ENCODE results near the gene NR2C2.

The NR2C2 gene

DNA sequence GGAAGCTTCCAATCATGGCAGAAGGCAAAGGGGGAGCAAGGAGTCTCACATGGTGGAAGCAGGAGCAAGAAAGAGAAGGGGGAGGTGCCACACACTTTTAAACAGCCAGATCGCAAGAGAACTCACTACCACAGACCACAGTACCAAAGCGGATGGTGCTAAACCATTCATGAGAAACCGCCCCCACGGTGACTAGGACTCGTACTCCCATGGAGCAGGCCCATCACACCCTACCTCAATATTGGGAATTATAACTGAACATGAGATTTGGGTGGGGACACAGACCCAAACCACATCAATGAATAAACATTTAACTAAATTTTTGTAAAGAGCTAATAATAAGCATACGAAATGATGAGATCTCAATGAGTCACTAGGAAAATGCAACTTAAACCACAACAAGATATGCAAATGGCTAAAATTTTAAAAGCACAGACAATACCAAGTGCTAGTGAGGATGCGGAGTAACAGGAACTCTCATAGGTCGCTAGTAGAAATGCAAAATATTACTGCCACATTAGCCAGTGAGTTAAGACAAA, 107.7 kb downstream of the NR2C2 start:
- no peak for DNase-seq (ENCODE audit: insufficient read length, low spot score)
- peak; percentile 80 for FAIRE-seq

DNA sequence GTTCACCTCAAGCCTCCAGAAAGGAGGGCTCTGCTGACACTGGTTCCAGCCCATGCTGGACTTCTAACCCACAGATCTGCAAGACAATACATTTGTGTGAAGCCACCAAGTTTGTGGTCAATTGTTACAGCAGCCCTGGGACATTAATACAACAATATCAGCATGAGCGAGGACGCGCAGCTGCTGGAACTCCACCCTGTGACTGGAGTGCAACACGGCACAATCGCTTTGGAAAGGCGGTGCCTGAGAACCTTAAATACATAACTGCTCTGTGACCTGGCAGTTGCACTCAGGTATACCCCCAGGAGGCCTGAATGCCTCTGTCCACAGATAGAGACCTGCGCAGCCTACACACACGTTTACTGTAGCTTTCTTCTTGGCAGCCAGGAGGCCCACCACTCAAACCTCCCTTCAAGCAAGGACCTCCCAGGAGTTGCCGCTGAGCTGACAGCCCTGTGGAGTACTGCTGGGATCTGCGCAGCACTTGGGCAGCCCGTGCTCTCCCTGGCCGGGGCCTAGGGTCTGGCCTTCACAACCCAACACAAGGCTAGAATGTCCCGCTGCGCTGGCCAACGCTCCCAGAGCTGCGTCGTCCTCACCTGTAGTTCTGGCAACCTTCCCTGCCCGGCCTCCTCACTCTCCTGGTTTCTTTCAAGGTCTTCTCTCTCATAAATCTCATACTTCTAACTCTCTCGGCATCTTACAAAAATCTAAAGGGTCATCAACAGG, 109.5 kb downstream of the NR2C2 start:
- DNase-seq (ENCODE audit: insufficient read length, low spot score) (no peak), FAIRE-seq (no peak)

DNA sequence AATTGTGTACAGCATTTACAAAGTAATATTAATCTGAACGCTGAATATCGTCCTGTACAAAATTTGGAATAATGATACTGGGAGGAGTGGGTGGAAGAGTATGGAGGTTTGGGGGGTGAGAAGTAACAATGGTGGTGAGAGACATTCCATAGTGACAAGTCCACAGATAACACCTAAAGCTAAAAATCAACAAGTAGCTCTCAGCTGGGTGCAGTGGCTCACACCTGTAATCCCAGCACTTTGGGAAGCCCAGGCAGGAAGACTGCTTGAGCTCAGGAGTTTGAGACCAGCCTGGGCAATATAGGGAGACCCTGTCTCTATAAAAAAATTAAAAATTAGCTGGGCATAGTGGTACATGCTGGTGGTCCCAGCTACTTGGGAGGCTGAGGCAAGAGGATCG, 112.6 kb downstream of the NR2C2 start:
- FAIRE-seq = no peak
- DNase-seq (ENCODE audit: insufficient read length, low spot score) = no peak

DNA sequence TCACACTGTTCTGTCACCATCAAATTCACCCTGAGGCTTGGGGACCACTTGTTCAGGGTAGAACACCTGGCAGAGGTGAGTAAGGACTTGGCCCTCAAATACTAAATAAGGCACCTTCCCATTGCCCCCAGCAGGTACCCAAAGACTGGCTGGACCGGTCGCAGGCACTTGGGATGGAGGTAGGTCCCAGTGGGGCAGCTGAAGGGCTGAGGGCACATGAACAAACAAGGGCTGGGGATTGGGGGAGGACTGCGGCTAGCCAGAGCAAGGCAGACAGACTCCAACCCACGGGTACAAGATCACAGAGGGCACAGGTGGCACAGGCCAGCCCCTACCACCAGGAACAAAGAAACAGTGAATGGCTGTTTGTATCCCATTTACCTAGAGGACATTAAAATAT, 115.9 kb downstream of the NR2C2 start:
- no peak for FAIRE-seq
- no peak for DNase-seq (ENCODE audit: insufficient read length, low spot score)

DNA sequence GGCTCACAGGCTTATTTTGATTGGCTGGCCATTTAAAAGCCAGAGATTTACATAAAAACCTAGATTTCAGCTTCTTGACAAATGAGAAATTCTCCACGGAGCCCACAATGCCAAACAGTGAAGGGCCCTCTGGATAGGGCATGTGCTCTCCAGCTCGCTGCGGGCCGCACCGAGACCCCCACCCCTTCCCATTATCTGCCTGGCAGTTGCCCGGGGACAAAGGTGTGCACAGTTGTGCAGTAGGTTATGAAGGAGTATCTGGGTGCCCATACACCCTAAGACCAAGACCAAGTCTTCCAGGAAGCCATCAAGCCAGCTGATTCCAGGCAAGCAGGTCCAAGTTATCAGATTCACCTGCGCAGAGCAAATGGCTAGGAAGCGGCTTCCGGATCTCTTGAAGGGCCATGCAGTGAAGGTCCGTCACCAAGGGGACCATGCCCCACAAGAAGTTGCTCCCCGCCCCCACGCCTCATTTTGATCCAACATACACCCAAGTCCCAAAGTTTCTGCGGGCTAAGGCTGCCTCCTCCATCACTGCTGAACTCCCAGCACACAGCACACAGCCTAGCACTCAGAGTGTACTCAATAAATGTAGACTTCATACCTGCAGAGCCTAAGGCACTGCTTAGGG, 116.4 kb downstream of the NR2C2 start:
- no peak for FAIRE-seq
- no peak for DNase-seq (ENCODE audit: insufficient read length, low spot score)

DNA sequence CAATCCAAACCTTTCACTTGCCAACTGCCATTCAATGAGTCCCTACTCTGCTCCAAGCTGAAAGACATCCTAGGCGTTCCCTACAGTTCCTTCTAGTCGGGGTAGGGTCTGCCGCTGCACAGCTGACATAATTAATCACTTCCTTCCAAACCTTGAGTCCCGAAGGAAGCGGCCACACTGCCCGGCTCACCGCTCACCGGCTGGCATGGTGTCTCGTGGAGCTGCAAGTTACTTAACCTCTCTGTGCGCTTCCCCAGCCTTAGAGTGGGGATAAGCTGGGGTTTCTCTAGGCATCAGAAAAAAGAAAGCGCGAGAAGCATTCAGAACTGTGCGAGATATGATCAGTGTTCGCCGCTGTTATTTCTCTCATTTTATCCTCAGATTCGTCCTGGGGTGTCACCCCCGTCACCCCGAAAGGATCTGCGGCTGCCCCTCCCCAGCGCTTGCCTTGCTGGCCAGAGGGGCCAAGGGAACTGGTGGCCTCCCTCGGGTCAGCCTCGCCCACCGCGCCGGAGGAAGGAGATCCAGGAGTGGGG, 117.0 kb downstream of the NR2C2 start:
- FAIRE-seq (no peak), DNase-seq (ENCODE audit: insufficient read length, low spot score) (peak; percentile 53)

DNA sequence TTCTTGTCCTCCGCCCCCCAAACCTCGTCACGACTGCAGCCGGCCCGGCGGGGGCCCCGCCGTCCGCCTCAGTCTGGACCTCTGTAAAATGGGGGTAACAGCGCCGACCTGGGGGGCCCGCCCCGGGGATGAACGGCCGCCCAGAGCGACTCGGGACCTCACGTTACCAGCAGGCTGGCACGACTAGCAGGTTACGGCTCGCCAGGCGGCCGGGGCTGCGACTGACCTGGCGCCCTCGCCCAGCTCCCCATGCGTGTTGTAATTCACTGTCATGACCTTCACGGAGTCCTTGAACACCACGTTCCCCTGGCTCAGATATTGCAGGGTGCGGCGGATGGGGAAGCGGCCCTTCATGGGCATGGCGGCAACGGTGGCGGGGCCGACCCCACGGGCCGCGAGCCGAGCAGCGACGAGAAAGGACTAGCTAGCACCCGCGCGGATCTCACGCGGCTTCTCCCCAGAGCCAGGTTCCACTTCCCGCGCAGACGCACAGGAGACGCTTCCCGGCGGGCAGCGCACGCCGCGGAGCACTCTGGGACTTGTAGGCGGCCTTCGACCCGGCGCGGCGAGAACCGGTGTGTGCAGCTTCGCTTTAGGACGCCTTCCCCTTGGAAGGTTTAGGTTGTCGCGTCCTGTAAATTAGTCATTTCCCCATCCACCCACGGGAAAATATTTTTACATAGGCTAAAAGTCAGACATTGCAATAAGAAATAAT, 117.6 kb downstream of the NR2C2 start, which contains the start of gene MRPS25:
TSS of gene MRPS25 (minus strand) at position 481 of the 715 bp plus-strand sequence. CDS start at position 360, 121 bp downstream.
- DNase-seq (ENCODE audit: insufficient read length, low spot score) = peak; percentile 96
- peak; percentile 91 for FAIRE-seq

DNA sequence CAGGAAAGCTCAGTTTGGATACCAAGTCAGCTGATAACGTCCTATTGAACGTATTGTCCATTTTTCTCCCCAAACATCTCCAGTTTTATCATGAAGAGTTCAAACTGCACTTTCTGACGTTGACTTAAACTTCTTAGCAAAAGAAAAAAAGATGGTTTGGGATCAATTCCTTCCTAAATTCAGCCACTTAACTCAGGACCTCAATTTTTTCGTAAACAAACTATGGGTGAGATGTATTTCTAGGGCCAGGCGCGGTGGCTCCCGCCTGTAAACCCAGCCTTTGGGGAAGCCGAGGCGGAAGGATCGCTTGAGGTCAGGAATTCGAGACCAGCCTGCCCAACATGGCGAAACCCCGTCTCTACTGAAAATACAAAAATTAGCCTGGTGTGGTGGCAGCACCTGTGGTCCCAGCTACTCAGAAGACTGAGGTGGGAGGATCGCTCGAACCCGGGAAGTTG, 118.2 kb downstream of the NR2C2 start:
- FAIRE-seq = no peak

DNA sequence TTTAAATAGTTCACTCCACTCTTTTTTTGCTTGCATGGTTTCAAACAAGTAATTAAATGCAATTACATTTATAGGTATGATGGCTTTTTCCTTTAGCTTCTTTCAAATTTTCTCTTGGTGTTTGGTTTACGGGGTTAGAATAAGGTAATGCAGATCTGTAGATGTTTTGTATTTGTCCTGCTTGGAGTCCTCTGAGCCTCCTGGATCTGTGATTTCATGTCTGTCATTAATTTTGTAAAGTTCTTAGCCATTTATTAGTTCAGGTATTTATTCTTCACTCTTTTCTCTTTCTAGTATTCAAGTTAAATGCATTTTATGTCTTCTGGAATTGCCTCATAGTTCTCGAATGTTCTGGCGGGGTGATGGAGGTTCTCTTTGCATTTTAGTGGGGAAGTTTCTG, 119.1 kb downstream of the NR2C2 start:
- FAIRE-seq (no peak), DNase-seq (ENCODE audit: insufficient read length, low spot score) (no peak)

More for the DNA sequence above, 118.2 kb downstream of the NR2C2 start:
- no peak for DNase-seq (ENCODE audit: insufficient read length, low spot score)

DNA sequence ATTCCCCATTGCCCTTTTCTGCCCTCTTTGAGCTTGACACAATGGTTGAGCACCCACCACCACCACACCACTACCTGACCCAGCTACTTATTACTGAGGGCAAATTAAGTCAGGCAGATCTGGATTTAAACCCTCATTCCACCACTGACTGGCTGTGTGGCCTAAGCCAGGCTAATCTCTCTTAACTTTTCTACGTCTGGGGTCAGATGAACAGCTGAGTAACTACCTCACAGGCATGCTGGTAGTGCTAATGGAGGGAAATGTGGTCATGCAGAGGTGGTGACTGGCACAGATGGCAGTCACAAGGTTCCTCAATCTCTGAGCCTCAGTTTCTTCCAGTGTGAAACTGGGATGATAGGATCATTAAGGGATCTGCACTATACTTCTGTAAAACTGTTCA, 122.1 kb downstream of the NR2C2 start:
- DNase-seq (ENCODE audit: insufficient read length, low spot score) = no peak
- FAIRE-seq = no peak

DNA sequence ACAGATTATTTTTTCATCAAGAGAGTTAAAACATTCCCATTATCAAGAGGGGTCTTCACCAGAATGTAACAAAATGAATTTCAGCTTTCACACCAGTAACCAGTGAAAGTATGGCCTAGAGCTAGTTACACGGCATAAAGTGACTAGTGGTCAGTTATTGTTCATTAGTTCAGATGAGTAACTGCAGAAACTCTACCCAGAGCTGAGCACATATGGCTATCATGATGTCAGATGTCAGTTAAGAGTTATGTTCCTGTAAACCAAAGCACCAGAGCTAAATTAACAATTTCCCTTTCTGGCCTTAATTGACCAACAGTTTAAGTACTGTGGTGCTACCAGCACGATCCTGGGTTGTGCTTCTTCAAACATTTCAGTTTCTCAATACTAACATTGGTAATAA, 124.3 kb downstream of the NR2C2 start:
- FAIRE-seq = no peak
- no peak for DNase-seq (ENCODE audit: insufficient read length, low spot score)

DNA sequence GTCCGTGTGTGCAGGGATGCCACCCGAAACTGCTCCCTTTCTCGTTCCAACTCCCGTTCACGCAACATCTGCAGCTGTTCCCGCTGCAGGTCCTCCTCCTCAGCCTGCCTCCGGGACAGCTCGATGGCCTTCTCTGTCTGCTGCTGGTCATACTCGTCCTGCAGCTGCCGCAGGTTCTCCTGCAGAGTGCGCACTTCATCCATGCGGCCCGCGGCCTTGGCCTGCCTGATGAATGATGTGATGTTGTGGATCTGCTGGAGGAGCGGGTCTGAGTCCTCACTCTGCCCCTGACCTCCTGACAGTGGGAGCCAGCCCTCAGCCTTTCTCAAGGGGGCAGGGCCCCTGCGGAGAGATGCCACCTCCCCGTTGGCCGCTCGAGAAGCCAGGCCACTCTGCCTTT, 127.1 kb downstream of the NR2C2 start:
- no peak for DNase-seq (ENCODE audit: insufficient read length, low spot score)
- FAIRE-seq = no peak

DNA sequence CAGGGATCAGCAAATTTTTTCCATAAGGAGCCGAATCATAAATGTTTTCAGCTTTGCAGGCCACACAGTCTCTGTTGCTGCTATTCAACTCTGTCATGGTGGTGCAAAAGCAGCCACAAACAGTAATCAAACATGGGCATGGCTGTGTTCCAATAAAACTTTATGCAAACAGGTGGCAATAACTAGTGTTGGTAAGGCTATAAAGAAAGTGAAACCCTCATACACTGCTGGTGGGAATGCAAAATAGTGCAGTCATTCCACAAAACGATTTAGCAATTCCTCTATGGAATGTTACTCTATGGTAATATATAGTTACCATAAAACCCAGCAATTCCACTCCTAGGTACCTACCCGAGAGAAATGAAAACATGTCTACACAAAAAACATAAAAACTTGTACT, 131.7 kb downstream of the NR2C2 start:
- FAIRE-seq = no peak

DNA sequence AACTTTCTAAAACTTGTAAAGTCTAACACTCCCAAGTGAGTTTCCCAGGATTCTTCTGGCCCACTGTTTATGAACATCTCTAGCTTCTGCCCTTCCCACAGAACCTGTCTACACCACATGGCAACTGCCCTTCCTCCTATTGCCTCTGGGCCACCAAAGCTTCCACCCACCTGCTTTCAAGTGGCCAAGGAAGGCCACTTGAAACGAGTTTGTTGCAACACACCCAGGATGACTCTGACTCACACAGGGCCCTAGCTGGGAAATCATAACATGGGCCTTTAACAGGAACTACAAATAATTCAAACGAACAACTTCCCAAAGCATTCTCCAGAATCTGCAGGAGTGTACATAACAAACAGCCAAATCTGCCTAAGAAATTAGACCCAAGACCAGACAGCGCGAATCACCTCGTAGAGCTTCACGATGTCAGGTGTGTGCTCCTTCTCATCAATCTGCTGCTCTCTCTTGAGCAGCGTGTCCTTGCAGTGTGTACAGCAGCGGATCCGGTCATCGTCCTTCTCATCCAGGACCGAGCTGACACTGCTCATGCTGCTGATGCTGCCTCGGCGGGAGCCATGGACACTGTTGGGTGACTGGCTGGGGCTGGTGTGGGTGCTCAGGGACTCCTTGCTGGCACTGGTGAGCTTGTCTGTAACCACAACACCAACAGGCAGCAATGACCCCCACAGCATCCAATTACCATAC, 134.7 kb downstream of the NR2C2 start:
- no peak for FAIRE-seq
- no peak for DNase-seq (ENCODE audit: insufficient read length, low spot score)

More for the DNA sequence above, 131.7 kb downstream of the NR2C2 start:
- no peak for DNase-seq (ENCODE audit: insufficient read length, low spot score)

DNA sequence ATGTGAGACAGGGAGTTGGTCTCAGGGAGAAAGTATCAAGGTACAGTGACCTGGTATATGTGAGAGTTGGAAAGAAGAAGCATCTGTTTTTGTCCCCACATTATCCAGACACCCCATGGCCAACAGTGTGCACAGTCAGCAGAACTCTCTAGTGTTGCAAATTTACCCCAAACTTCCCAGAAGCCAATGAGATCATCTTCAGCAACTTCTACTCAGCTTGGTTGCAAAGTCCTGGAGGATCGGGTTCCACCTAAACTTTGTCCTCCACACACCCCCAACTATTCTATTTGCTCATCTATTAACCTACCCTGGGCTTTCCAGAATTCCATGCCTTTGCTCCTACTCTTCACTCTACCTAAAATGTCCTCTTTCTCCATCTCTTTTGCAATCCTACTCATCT, 135.9 kb downstream of the NR2C2 start:
- FAIRE-seq = no peak
- DNase-seq (ENCODE audit: insufficient read length, low spot score) = no peak

DNA sequence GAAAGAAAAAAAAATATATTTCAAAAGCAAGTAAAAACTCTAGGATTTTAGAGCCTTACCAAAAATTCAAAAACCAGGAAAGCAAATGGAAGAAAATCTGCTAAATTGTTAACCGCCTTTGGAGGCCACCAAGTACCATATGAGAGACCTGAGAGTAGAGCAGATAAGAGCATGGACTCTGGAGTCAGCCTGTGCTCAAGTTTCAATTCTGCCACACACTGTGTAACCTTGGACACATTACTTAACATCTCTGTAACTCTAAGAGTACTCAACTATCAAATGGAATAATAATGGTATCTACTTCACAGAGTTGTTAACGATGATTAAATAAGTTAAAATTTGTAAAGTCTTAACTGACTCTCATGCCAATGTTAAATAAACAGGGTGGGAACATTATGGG, 138.9 kb downstream of the NR2C2 start:
- FAIRE-seq (no peak), DNase-seq (ENCODE audit: insufficient read length, low spot score) (no peak)

DNA sequence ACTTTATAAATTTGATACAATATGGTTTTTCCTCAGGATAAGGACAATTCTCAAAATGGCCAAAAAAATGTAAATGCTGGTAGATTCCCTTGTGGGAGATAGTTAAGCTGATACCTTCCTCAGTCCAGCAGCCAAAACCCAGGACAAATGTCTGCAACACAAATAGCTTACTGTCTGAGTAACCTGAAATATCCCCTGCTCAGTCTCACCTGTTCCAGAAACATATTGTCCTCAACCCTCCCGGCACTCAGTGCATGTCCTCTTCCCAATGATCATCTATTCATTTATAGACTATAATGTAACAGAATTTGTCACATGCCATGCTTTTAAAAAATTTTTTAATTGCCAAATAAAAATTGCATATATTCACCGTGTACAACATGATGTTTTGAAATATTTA, 139.3 kb downstream of the NR2C2 start:
- no peak for FAIRE-seq
- no peak for DNase-seq (ENCODE audit: insufficient read length, low spot score)

DNA sequence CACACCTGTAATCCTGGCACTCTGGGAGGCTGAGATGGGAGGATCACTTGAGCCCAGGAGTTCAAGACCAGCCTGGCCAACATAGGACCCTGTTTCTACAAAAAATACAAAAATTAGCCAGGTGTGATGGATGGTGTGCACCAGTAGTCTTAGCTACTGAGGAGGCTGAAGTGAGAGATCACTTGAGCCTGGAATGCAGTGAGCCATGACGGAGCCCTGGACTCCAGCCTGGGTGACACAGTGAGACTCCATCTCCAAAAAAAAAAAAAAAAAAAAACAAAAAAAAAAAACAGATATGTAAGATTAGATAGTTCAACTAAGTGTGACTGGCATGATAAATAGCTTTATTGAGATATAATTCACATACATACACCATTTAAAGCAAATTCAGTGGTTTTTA, 141.8 kb downstream of the NR2C2 start:
- DNase-seq (ENCODE audit: insufficient read length, low spot score) (no peak), FAIRE-seq (no peak)

DNA sequence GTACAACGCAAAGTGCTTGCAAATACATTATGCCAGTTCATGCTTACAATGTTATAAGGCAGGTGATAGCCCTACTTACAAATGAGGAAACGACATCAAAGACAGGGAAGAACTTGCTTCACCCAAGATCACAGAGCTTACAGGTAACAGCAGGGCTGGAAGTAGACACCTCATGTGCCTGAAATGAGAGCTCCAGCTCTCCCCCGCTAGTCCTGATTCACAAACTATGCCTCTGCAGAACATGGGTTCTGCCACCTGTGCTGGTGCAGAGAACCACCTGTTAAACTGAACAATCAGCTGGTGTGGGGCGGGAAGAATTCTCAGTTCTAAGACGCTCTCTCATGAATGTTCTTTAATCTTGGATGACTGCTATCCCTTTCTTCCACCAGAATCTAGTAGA, 144.2 kb downstream of the NR2C2 start:
- no peak for FAIRE-seq
- no peak for DNase-seq (ENCODE audit: insufficient read length, low spot score)

DNA sequence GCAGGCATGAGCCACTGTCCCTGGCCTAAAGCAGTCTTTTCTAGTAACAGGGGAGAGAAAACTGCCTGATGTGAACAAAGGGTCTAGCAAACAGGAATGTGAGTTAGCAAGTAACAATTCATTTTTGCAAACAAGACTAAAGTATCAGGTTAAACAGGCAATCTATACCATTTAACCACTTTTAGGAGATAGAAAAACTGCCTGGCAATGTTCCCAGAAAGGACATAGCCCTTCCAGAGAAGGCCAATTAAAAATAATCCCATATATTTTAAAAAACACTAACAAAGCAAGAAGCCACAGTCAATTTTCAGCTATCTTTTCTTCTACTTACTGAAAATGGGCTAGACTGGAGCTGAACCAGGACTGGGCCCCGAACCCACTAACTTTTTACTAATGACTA, 145.3 kb downstream of the NR2C2 start:
- no peak for FAIRE-seq
- DNase-seq (ENCODE audit: insufficient read length, low spot score) = no peak

Measured in GM19239 (cell line).